ENCODE results near the gene AK4.
"Not testable (repeated sequence)": the region's sequence is repeated elsewhere in the genome, so short reads cannot be mapped to it uniquely, and the experiment has no call there.

- not testable (repeated sequence) for TF ChIP-seq EZH2 (IDR thresholded peaks at IDR 0.05; ENCODE audit: insufficient read depth, poor library complexity, severe bottlenecking); EZH2phosphoT487 (IDR thresholded peaks at IDR 0.05; ENCODE audit: insufficient read depth, low read depth)
Observed at GRCh38 chr1:65129104-65129503, 18.9 kb upstream of the AK4 start.

Data from GM23248 (cell line).